NCI-H1105 treated with DMSO at 0.1 percent for 48 hours (cell line): ENCODE data around the gene EME2.

Source experiments
- DNase-seq: peaks from one replicate; lab custom pipeline; 2025; lab: John Stamatoyannopoulos, UW

Gene EME2

GRCh38 chr16:1818873-1819525, 46.4 kb downstream of the EME2 start:
- no peak for DNase-seq

GRCh38 chr16:1819611-1820010, 47.0 kb downstream of the EME2 start:
- DNase-seq, result no peak

GRCh38 chr16:1820096-1820945, 47.7 kb downstream of the EME2 start:
- no peak for DNase-seq

- DNase-seq, result no peak
Measured at GRCh38 chr16:1820946-1821290, 48.3 kb downstream of the EME2 start.

GRCh38 chr16:1821861-1822611, 49.4 kb downstream of the EME2 start:
- DNase-seq, result no peak

- DNase-seq, result no peak
Measured at GRCh38 chr16:1822801-1823200, 50.2 kb downstream of the EME2 start.

GRCh38 chr16:1823821-1824220, 51.2 kb downstream of the EME2 start:
- no peak for DNase-seq

GRCh38 chr16:1825381-1825863, 52.8 kb downstream of the EME2 start:
- no peak for DNase-seq
